Lung (tissue), 12 donors: Measurements from ENCODE around the gene SYNC. TPM values are rescaled to one million over a fixed set of nuclear protein-coding genes. Genes with fewer than 3 reads are reported as not detected.

Source experiments
- ATAC-seq: fragments of 200-7000 bp; cut with Tn5 transposase; one replicate; pipeline ENCODE4 v1.9.1; 2020; ENCODE audit warnings: moderate number of reproducible peaks; ENCODE audit not compliant: insufficient read depth, low FRiP score
- DNase-seq, 3 donors: peaks; one replicate each; pipeline ENCODE4 v3.0.0-alpha.2; 2013 to 2017
- H3K27ac ChIP-seq, 2 donors: one replicate each; pipeline ENCODE4 v1.5.1; 2013; ENCODE audit warnings: mild to moderate bottlenecking in 2 of 2, moderate library complexity in 2 of 2, control low read depth in 1 of 2, inconsistent platforms in 1 of 2, low read depth in 1 of 2, low read length in 1 of 2
- H3K27me3 ChIP-seq, 3 donors: one replicate each; pipeline ENCODE4 v1.5.1; 2013; ENCODE audit warnings: low read length in 2 of 3; ENCODE audit not compliant: control insufficient read depth in 3 of 3, insufficient read depth in 3 of 3
- H3K36me3 ChIP-seq, 4 donors: one replicate each; pipeline ENCODE4 v1.5.1; 2013; ENCODE audit warnings: low read length in 4 of 4, mild to moderate bottlenecking in 1 of 4, moderate library complexity in 1 of 4; ENCODE audit not compliant: control insufficient read depth in 4 of 4, insufficient read depth in 4 of 4
- H3K4me1 ChIP-seq, 5 donors: one replicate each; pipeline ENCODE4 v1.5.1; 2013; ENCODE audit warnings: low read length in 5 of 5, mild to moderate bottlenecking in 2 of 5, moderate library complexity in 1 of 5; ENCODE audit not compliant: control insufficient read depth in 5 of 5, insufficient read depth in 5 of 5
- H3K4me3 ChIP-seq: one replicate; pipeline ENCODE4 v1.5.1; 2013; ENCODE audit warnings: mild to moderate bottlenecking, control low read depth, moderate library complexity
- H3K9ac ChIP-seq, 2 donors: one replicate each; pipeline ENCODE4 v1.5.1; 2013; ENCODE audit warnings: low read length in 2 of 2, control low read depth in 1 of 2; ENCODE audit not compliant: insufficient read depth in 1 of 2
- H3K9me3 ChIP-seq, 4 donors: one replicate each; pipeline ENCODE4 v1.5.1; 2013; ENCODE audit warnings: low read length in 3 of 4, mild to moderate bottlenecking in 1 of 4, moderate library complexity in 1 of 4; ENCODE audit not compliant: control insufficient read depth in 4 of 4, insufficient read depth in 3 of 4
- WGBS, 2 donors: extraction: QIAGEN DNeasy Blood & Tissue Kit; methylation state at CpG; one replicate each; pipeline ENCODE4 v1.1.7; 2013; 5-methylcytosine and 5-hydroxymethylcytosine counted together
- polyA plus RNA-seq, 2 donors: library from polyadenylated mRNA; stranded (reverse); fragments of 200-250 nt; gene quantifications; one replicate each; pipeline ENCODE4 v1.2.1, GENCODE V29; 2013
- total RNA-seq, 2 donors: library from RNA; depleted of rRNA in 1 of 2; stranded (reverse); fragments of >200 nt in 1 of 2; gene quantifications; one replicate each; pipeline ENCODE4 v1.2.1, GENCODE V29; 2014 to 2021
- TF ChIP-seq, protein P1 (sequence below): IDR thresholded peaks from 2 replicates; pipeline ENCODE4 v1.5.1; 2012; ENCODE audit warnings: mild to moderate bottlenecking; ENCODE audit errors: control extremely low read depth, extremely low read depth
- donor health status: control.
- donor health status: control.
- donor health status: Bipolar disorder and iron deficiency.
- donor health status: healthy.
- donor health status: DM: yes; HTN: yes; CAD: no.

Gene SYNC
- total and polyA plus RNA-seq, 4 donors = 2.0 to 15.4 (median 5.7) TPM

DNA sequence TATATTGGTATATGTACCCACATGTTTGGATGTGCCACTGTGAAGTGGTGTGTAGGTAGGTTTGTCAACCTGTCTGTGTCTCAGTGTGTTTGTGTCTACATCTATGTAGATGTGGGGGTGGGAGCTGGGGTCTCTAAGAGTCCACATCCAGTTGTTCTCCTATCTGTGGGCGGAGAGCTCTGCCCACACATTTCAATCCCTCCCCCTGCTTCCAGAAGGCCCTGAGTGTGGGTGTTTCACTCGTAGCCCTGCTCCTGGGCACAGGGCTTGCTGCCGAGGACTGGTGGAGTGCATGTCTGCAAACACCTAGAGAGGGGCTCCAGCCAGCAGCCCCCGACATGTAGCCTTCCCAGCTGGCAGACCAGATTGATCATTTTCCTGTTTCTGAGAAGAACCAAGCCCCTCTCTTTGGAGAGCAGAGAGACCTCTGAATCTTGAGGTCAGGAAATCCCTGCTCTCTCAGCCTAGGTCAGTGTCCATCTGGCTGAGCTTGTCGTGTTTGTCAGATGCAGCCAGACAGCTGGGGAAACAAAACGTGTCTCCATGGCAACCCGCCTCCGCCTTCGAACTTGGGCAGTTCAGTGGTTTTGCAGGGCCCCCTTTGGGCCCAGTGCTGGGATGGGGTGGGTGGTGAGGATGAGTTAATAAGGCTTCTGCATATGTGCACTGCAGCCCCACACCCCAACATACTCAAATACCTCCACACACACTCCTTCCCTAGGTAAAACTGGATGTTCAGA is 31.2 kb upstream of the SYNC start:
- Histone ChIP-seq H3K27me3 (no peaks in the 10 kb centered on the region), H3K9me3 (no peaks in the 10 kb centered on the region), H3K9ac (no peak overlapping the region), H3K36me3 (no peaks in the 10 kb centered on the region), H3K4me1 (peaks cover 0 to 7% (median 0%) of the 10 kb centered on the region in 5 donors), H3K4me3 (no peak overlapping the region), H3K27ac (no peak overlapping the region)
- TF ChIP-seq, protein P1, sequence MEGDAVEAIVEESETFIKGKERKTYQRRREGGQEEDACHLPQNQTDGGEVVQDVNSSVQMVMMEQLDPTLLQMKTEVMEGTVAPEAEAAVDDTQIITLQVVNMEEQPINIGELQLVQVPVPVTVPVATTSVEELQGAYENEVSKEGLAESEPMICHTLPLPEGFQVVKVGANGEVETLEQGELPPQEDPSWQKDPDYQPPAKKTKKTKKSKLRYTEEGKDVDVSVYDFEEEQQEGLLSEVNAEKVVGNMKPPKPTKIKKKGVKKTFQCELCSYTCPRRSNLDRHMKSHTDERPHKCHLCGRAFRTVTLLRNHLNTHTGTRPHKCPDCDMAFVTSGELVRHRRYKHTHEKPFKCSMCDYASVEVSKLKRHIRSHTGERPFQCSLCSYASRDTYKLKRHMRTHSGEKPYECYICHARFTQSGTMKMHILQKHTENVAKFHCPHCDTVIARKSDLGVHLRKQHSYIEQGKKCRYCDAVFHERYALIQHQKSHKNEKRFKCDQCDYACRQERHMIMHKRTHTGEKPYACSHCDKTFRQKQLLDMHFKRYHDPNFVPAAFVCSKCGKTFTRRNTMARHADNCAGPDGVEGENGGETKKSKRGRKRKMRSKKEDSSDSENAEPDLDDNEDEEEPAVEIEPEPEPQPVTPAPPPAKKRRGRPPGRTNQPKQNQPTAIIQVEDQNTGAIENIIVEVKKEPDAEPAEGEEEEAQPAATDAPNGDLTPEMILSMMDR = no peak
- no peak for ATAC-seq
- peak; percentile 69 to 72 (median 71) for DNase-seq
- 59 to 66% methylated on average over 9 of the region's 9 CpGs for WGBS, 2 donors

DNA sequence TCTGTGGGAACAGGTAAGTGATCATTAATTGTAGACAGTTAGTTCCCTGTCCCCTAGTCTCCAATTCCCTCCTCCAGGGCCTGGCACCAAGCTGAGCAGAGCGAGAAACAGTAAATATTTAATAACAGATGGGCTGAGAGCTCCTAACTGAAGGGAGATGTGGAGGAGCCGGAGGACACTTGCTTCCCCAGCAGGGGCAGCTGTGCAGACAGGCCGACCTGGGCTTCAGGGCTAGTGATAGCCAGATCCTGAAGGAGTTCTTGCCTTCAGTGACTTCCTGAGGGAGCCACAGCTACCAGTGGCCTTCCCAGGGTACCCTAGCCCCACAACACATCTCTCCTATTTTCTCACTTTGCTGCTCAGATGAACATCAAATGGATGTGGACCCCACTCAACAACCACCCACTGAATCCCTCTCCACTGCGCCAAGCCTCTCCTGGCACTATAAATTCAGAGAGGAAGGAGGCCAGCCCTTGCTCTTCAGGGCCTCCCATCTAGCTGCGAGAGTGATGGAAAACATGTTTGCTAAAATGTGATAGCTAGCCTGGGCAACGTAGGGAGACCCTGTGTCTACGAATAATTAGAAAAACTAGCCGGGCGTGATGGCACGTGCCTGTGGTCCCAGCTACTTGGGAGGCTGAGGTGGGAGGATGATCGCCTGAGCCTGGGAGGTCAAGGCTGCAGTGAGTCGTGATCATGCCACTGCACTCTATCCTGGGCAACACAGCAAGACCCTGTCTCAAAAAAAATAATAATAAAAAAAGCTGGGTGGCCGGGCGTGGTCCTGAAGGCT is 26.9 kb upstream of the SYNC start:
- Histone ChIP-seq H3K4me3 (no peak overlapping the region), H3K4me1 (peaks cover 0 to 13% (median 0%) of the 10 kb centered on the region in 5 donors), H3K9me3 (no peaks in the 10 kb centered on the region), H3K27me3 (no peaks in the 10 kb centered on the region), H3K36me3 (no peaks in the 10 kb centered on the region), H3K9ac (no peak overlapping the region), H3K27ac (no peak overlapping the region)
- no peak for ATAC-seq
- 82 to 88% methylated on average over 14 of the region's 14 CpGs for WGBS, 2 donors
- DNase-seq = no peak
- TF ChIP-seq, protein P1 = no peak

DNA sequence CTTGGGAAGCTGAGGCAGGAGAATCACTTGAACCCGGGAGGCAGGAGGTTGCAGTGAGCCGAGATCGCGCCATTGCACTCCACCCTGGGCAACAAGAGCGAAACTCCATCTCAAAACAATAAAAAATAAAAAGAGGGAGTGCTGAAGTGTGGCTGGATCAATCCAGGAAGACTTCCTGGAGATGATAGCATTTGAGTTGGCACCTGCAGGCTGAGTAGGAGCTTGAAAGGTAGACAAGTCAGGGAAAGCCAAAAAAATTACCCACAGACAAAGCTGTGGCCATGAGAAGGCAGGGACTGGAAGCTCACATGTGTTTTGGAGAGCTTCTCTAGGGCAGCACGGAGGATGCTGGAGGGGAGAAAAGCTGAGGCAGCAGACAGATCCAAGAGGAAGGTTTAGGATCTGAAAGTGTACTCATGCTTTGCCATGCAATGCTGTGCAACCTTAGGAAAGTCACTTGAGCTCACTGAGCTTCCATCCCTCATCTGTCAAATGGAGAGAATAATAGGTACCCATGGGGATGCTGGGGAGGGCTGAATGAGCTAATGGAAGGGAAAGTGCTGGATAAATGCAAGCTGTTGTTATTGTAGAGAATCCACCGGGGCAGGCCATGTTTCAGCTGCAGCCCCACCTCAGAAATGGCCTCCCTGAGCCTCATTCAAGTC is 26.0 kb upstream of the SYNC start:
- no peak for ATAC-seq
- H3K4me1 ChIP-seq = peaks cover 0 to 14% (median 0%) of the 10 kb centered on the region in 5 donors
- H3K9ac ChIP-seq = no peak overlapping the region
- TF ChIP-seq, protein P1 = no peak
- H3K27ac ChIP-seq = no peak overlapping the region
- H3K4me3 ChIP-seq = no peak overlapping the region
- no peaks in the 10 kb centered on the region for H3K36me3 ChIP-seq
- no peaks in the 10 kb centered on the region for H3K9me3 ChIP-seq
- H3K27me3 ChIP-seq = no peaks in the 10 kb centered on the region
- DNase-seq = no peak
- 93 to 94% methylated on average over 7 of the region's 7 CpGs for WGBS, 2 donors
